Prostate gland (tissue), 2 donors: ENCODE data around the gene SHISAL2A. TPM values are rescaled to one million over a fixed set of nuclear protein-coding genes. Genes with fewer than 3 reads are reported as not detected.

ENCODE experiments used
- DNase-seq: peaks from one replicate; pipeline ENCODE4 v3.0.0-alpha.2; 2019; ENCODE audit warnings: low spot score
- H3K27ac ChIP-seq, 2 donors: fragments of 200-600 bp; sonication (generic); 2 replicates each; pipeline ENCODE4 v1.5.1; 2017 to 2019
- H3K27me3 ChIP-seq: fragments of 200-600 bp; sonication (generic); replicated peaks from 2 replicates; pipeline ENCODE4 v1.5.1; 2019; ENCODE audit not compliant: insufficient read depth
- H3K36me3 ChIP-seq, 2 donors: fragments of 200-600 bp; sonication (generic); 1 replicate in 1 of 2; 2 replicates in 1 of 2; pipeline versions ENCODE4 v1.5.1 to v1.8.1; 2017 to 2019
- H3K4me1 ChIP-seq: fragments of 200-600 bp; sonication (generic); replicated peaks from 2 replicates; pipeline ENCODE4 v1.5.1; 2019
- H3K4me3 ChIP-seq, 2 donors: fragments of 200-600 bp; sonication (generic); 2 replicates each; pipeline ENCODE4 v1.5.1; 2017 to 2019
- H3K9me3 ChIP-seq: fragments of 200-600 bp; sonication (generic); 2 replicates; pipeline ENCODE4 v1.5.1; 2017
- CTCF ChIP-seq, 4 experiments: fragments of 200-600 bp in 2 of 4; fragments of 450-650 bp in 2 of 4; sonication (generic) in 2 of 4; IDR thresholded peaks; 1 replicate in 3 of 4; 2 replicates in 1 of 4; pipeline ENCODE4 v1.5.1; 2016 to 2019; ENCODE audit warnings: antibody characterized with exemption in 4 of 4, mild to moderate bottlenecking in 2 of 4, moderate library complexity in 2 of 4
- POLR2A ChIP-seq: fragments of 450-650 bp; IDR thresholded peaks from one replicate; pipeline ENCODE4 v1.6.1; 2016; ENCODE audit warnings: antibody characterized with exemption, mild to moderate bottlenecking
- POLR2AphosphoS5 ChIP-seq: sonication (generic); formaldehyde crosslinking; IDR thresholded peaks from one replicate; pipeline ENCODE4 v1.6.1; 2017; ENCODE audit warnings: antibody characterized with exemption
- WGBS: methylation state at CpG from one replicate; pipeline ENCODE4 v1.1.5; 2018; 5-methylcytosine and 5-hydroxymethylcytosine counted together
- intact Hi-C: fragments of 100-400 bp; cut with DNase I; formaldehyde crosslinking; loops from one replicate; pipeline ENCODE4 v1.14.2; 2022
- total RNA-seq, 2 donors: library from RNA; depleted of rRNA; stranded (reverse); fragments of >200 nt; gene quantifications; one replicate each; pipeline ENCODE4 v1.1.0, GENCODE V29; 2016

Gene SHISAL2A
- total RNA-seq, 2 donors from 2014 or later: 1.0 to 2.6 TPM

DNA sequence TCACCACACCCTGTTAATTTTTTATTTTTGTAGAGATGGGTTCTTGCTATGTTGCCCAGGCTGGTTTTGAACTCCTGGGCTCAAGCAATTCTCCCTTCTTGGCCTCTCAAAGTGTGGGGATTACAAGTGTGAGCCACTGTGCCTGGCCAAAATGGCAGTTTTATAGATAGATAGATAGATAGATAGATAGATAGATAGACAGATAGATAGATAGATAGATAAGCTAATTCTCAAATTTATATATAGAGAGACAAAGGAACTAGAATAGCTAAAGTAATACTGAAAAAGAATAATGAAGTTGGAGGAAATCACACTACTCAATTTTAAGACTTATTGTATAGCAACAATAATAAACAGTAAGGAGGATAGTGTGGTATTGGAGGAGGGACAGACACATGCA is 21.1 kb downstream of the SHISAL2A start:
- H3K4me3 ChIP-seq: no peak overlapping the region
- intact Hi-C loops: no loop called here
- H3K27ac ChIP-seq: no peak overlapping the region
- H3K27me3 ChIP-seq: no peaks in the 10 kb centered on the region
- H3K9me3 ChIP-seq: no peaks in the 10 kb centered on the region
- DNase-seq: no peak
- H3K4me1 ChIP-seq: no peaks in the 10 kb centered on the region
- no peaks in the 10 kb centered on the region for H3K36me3 ChIP-seq
- TF ChIP-seq POLR2A: no peak
- TF ChIP-seq POLR2AphosphoS5: no peak
- TF ChIP-seq CTCF (IDR thresholded peaks at IDR 0.05): no peak

DNA sequence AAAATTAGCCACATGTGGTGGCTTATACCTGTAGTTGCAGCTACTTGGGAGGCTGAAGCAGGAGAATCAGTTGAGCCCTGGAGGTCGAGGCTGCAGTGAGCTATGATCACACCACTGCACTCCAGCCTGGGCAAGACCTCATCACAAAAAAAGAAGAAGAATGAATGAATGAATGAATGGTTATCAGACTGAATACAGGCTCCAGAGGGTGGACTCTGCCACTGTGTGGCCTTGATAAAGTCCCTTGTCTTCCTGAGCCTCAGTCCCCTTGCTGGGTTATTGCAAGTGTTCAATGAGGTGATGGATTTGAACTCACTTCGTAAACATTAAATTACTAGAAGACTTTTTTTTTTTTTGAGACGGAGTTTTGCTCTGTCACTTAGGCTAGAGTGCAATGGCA is 24.7 kb downstream of the SHISAL2A start:
- Histone ChIP-seq H3K27me3 (no peaks in the 10 kb centered on the region), H3K9me3 (no peaks in the 10 kb centered on the region), H3K4me1 (no peaks in the 10 kb centered on the region), H3K4me3 (no peak overlapping the region), H3K36me3 (no peaks in the 10 kb centered on the region), H3K27ac (no peak overlapping the region)
- 98% methylated on average over 3 of the region's 3 CpGs for WGBS
- TF ChIP-seq POLR2A: no peak
- TF ChIP-seq CTCF (IDR thresholded peaks at IDR 0.05): no peak
- no peak for TF ChIP-seq POLR2AphosphoS5
- intact Hi-C loops: no loop called here
- no peak for DNase-seq

DNA sequence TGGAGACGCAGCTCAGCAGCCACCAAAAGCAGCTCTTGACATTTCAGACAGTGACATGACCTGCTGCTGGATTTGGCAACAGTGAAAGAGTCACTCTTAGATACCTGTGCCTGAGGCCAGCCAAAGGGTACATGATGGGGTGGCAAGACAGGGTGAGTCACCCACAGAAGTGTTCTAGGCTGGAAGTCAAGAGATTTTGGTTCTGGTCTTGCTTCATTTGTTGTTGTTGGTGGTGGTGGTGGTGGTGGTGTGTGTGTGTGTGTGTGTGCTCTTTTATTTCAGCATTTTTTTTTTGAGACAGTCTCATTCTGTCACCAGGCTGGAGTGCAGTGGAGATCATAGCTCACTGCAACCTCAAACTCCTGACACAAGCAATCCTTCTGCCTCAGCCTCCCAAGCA is 25.8 kb downstream of the SHISAL2A start:
- intact Hi-C loops: no loop called here
- TF ChIP-seq POLR2A (no peak), POLR2AphosphoS5 (no peak), CTCF (IDR thresholded peaks at IDR 0.05) (no peak)
- Histone ChIP-seq H3K4me1 (no peaks in the 10 kb centered on the region), H3K9me3 (no peaks in the 10 kb centered on the region), H3K4me3 (no peak overlapping the region), H3K27ac (no peak overlapping the region), H3K36me3 (no peaks in the 10 kb centered on the region), H3K27me3 (no peaks in the 10 kb centered on the region)
- DNase-seq: no peak
- 91% methylated on average over 1 of the region's 1 CpG for WGBS

DNA sequence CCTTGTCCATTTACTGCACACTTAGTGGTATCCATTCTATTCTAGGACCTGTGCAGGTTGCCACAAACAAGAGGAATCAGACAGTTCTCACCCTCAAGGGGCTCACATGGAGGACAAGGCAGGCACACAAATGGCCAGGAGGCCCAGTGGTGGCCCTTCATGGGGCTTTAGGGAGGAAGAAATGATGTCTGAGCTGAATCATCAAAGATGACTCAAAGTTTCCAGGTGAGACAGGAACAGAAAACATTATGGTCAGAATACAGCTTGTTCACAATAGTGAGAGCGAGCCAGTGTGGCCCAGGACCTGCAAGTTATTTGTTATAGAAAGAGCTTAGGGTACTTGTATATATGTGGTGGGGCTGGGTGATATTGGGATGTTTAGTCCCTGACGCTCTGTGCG is 26.4 kb downstream of the SHISAL2A start:
- Histone ChIP-seq H3K4me1 (no peaks in the 10 kb centered on the region), H3K27me3 (no peaks in the 10 kb centered on the region), H3K9me3 (no peaks in the 10 kb centered on the region), H3K27ac (no peak overlapping the region), H3K36me3 (no peaks in the 10 kb centered on the region), H3K4me3 (no peak overlapping the region)
- intact Hi-C loops: no loop called here
- WGBS: 100% methylated on average over 3 of the region's 3 CpGs
- DNase-seq: no peak
- TF ChIP-seq CTCF (IDR thresholded peaks at IDR 0.05): no peak

DNA sequence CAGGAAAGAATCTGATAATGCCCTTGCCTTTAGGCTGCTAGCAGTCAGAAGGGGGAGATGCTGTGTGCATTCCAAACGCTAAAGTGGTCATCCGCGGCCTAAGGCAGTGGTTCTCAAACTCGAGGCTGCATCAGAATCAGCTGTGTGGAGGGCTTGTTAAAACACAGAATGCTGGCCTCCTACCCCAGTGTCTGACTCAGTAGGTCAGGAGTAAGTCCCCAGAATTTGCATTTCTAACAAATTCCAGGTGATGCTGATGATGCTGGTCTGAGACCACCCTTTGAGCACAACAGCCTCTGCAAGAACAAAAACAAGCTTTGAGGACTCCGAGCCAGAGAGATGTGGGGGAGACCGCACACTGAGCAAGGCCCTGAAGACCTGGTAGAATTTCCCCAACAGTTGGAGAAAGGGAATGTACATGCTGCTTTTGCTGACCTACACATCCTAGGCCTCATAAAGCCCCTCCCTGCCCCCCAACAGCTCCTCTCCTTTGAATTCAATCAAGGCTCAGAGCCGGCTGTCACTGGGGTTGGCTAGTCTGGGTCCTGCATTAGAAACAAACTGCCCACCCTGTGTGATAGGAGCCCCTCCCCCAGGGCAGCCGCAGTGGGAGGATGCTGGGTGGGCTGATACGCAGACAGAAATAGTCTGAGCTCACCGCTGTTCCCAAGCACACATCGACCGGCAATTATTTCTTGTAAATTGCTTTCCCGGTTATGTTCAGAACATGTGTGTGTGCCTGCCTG is 27.1 kb downstream of the SHISAL2A start:
- 68% methylated on average over 13 of the region's 13 CpGs for WGBS

More for the DNA sequence above, 27.1 kb downstream of the SHISAL2A start:
- Histone ChIP-seq H3K9me3 (no peaks in the 10 kb centered on the region), H3K27ac (no peak overlapping the region), H3K27me3 (no peaks in the 10 kb centered on the region), H3K4me1 (no peaks in the 10 kb centered on the region), H3K4me3 (no peak overlapping the region), H3K36me3 (no peaks in the 10 kb centered on the region)
- DNase-seq: no peak
- TF ChIP-seq CTCF (IDR thresholded peaks at IDR 0.05) (no peak), POLR2AphosphoS5 (no peak), POLR2A (no peak)
- intact Hi-C loops: no loop called here
